Prostate gland (tissue), 2 donors: ENCODE data around the gene SREBF2. TPM values are rescaled to one million over a fixed set of nuclear protein-coding genes. Genes with fewer than 3 reads are reported as not detected.

Experiments used
- DNase-seq: peaks from one replicate; pipeline ENCODE4 v3.0.0-alpha.2; 2019; ENCODE audit warnings: low spot score
- H3K27ac ChIP-seq, 2 donors: fragments of 200-600 bp; sonication (generic); 2 replicates each; pipeline ENCODE4 v1.5.1; 2017 to 2019
- H3K27me3 ChIP-seq: fragments of 200-600 bp; sonication (generic); replicated peaks from 2 replicates; pipeline ENCODE4 v1.5.1; 2019; ENCODE audit not compliant: insufficient read depth
- H3K36me3 ChIP-seq, 2 donors: fragments of 200-600 bp; sonication (generic); 1 replicate in 1 of 2; 2 replicates in 1 of 2; pipeline versions ENCODE4 v1.5.1 to v1.8.1; 2017 to 2019
- H3K4me1 ChIP-seq: fragments of 200-600 bp; sonication (generic); replicated peaks from 2 replicates; pipeline ENCODE4 v1.5.1; 2019
- H3K4me3 ChIP-seq, 2 donors: fragments of 200-600 bp; sonication (generic); 2 replicates each; pipeline ENCODE4 v1.5.1; 2017 to 2019
- H3K9me3 ChIP-seq: fragments of 200-600 bp; sonication (generic); 2 replicates; pipeline ENCODE4 v1.5.1; 2017
- POLR2A ChIP-seq: fragments of 450-650 bp; IDR thresholded peaks from one replicate; pipeline ENCODE4 v1.6.1; 2016; ENCODE audit warnings: antibody characterized with exemption, mild to moderate bottlenecking
- POLR2AphosphoS5 ChIP-seq: sonication (generic); formaldehyde crosslinking; IDR thresholded peaks from one replicate; pipeline ENCODE4 v1.6.1; 2017; ENCODE audit warnings: antibody characterized with exemption
- WGBS: methylation state at CpG from one replicate; pipeline ENCODE4 v1.1.5; 2018; 5-methylcytosine and 5-hydroxymethylcytosine counted together
- intact Hi-C: fragments of 100-400 bp; cut with DNase I; formaldehyde crosslinking; loops from one replicate; pipeline ENCODE4 v1.14.2; 2022
- total RNA-seq, 2 donors: library from RNA; depleted of rRNA; stranded (reverse); fragments of >200 nt; gene quantifications; one replicate each; pipeline ENCODE4 v1.1.0, GENCODE V29; 2016
- TF ChIP-seq, protein P1 (sequence below), 4 experiments: fragments of 200-600 bp in 2 of 4; fragments of 450-650 bp in 2 of 4; sonication (generic) in 2 of 4; IDR thresholded peaks; 1 replicate in 3 of 4; 2 replicates in 1 of 4; pipeline ENCODE4 v1.5.1; 2016 to 2019; ENCODE audit warnings: antibody characterized with exemption in 4 of 4, mild to moderate bottlenecking in 2 of 4, moderate library complexity in 2 of 4

Gene SREBF2
- total RNA-seq, 2 donors from 2014 or later, result 62.7 to 128 TPM

DNA sequence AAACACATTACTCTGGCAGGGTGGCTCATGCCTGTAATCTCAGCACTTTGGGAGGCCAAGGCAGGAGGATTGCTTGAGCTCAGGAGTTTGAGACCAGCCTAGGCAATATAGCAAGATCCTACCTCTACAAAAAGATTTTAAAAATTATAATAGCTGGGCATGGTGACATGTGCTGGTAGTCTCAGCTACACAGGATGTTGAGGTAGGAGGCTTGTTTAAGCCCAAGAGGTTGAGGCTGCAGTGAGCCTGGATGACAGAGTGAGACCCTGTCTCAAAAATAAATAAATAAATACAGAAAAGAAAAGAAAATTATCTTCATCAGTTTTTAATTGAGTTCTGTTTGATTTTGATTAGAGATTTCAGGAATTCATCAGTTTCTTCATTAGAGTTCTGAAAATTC lies 27.3 kb upstream of the SREBF2 start:
- no peak for TF ChIP-seq POLR2AphosphoS5
- no peaks in the 10 kb centered on the region for H3K27me3 ChIP-seq
- H3K4me3 ChIP-seq, result no peak overlapping the region
- H3K9me3 ChIP-seq, result no peaks in the 10 kb centered on the region
- no peaks in the 10 kb centered on the region for H3K4me1 ChIP-seq
- intact Hi-C loops, result no loop called here
- no peak overlapping the region for H3K27ac ChIP-seq
- no peaks in the 10 kb centered on the region for H3K36me3 ChIP-seq
- no peak for DNase-seq

DNA sequence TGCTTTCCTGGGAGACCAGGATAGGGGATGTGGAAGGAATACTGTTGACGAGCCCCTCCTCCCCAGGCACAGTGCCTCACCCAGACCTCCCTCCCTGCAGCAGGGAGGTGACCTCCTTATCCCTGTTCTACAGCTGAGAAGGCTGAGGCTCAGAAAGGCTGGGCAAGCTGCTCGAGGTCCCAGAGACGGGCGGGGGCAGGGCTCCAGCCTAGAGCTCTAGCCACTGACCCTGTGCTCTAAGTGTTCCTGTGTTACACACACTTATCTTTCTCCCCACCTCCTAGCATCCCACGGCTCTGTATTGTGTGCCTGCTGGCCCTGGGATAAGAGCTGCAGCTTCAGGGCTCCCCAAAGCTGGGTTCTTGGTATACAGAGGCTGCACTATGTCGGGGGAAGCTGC lies 24.5 kb upstream of the SREBF2 start:
- Histone ChIP-seq H3K9me3 (no peaks in the 10 kb centered on the region), H3K36me3 (no peaks in the 10 kb centered on the region), H3K27me3 (no peaks in the 10 kb centered on the region), H3K27ac (no peak overlapping the region), H3K4me3 (no peak overlapping the region), H3K4me1 (no peaks in the 10 kb centered on the region)
- WGBS, result 85% methylated on average over 6 of the region's 6 CpGs
- TF ChIP-seq, protein P1, sequence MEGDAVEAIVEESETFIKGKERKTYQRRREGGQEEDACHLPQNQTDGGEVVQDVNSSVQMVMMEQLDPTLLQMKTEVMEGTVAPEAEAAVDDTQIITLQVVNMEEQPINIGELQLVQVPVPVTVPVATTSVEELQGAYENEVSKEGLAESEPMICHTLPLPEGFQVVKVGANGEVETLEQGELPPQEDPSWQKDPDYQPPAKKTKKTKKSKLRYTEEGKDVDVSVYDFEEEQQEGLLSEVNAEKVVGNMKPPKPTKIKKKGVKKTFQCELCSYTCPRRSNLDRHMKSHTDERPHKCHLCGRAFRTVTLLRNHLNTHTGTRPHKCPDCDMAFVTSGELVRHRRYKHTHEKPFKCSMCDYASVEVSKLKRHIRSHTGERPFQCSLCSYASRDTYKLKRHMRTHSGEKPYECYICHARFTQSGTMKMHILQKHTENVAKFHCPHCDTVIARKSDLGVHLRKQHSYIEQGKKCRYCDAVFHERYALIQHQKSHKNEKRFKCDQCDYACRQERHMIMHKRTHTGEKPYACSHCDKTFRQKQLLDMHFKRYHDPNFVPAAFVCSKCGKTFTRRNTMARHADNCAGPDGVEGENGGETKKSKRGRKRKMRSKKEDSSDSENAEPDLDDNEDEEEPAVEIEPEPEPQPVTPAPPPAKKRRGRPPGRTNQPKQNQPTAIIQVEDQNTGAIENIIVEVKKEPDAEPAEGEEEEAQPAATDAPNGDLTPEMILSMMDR (IDR thresholded peaks at IDR 0.05), result no peak
- TF ChIP-seq POLR2A, result no peak
- TF ChIP-seq POLR2AphosphoS5, result no peak
- DNase-seq, result no peak
- intact Hi-C loops, result no loop called here

DNA sequence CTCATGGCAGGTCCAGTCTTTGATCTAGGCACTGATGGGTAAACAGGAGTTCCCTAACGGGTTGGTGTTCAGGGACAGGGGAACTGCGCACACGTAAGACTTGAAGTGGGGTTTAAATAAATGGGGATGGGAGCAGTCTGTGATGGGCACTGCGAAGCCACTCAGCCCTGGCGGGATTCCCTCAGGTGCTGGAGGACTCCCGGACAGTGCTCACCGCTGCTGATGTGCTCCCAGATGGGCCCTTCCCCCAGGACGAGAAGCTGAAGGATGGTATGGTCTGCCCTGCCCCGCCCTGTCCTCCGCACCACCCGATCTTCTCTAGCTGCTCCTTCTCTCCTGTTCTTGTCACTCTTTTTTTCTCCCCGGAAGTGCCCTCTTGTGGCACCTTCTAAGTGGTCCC lies 22.9 kb upstream of the SREBF2 start:
- intact Hi-C loops, result no loop called here
- no peak for DNase-seq
- Histone ChIP-seq H3K9me3 (no peaks in the 10 kb centered on the region), H3K27ac (no peak overlapping the region), H3K36me3 (no peaks in the 10 kb centered on the region), H3K27me3 (no peaks in the 10 kb centered on the region), H3K4me3 (no peak overlapping the region), H3K4me1 (no peaks in the 10 kb centered on the region)
- TF ChIP-seq, protein P1 (IDR thresholded peaks at IDR 0.05), result no peak
- TF ChIP-seq POLR2AphosphoS5 (no peak), POLR2A (no peak)
- WGBS, result 91% methylated on average over 12 of the region's 12 CpGs

DNA sequence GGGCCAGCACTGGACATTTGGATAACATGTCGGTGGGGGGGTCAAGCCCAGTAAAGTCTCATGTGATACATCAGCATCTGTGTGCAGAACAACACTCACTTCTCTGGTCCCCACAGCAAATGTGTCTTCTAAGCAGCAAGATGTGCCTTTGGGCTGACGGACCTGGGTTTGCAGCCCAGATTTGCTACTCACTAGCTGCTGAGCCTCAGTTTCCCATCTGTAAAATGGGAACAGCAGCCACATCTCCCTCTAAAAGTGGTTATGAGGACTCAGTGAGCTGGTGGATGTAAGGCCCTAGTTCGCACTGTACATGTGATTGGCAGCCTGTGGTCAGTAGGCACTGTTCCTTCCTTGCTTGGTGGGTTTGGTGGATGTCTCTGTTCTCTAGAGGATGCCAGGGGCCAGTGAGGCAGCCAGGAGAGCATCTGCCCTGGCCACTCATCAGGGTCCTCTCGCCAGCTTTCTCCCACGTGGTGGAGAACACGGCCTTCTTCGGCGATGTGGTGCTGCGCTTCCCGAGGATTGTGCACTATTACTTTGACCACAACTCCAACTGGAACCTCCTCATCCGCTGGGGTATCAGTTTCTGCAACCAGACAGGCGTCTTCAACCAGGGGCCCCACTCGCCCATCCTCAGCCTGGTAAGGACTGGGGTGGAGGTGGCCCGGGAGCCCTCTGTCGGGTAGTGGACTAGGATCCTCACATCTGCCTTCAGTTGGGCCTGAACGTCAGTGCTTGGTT lies 19.9 kb upstream of the SREBF2 start:
- Histone ChIP-seq H3K36me3 (no peaks in the 10 kb centered on the region), H3K4me3 (no peak overlapping the region), H3K27me3 (no peaks in the 10 kb centered on the region), H3K9me3 (no peaks in the 10 kb centered on the region), H3K27ac (no peak overlapping the region), H3K4me1 (no peaks in the 10 kb centered on the region)
- TF ChIP-seq, protein P1 (IDR thresholded peaks at IDR 0.05), result no peak
- no peak for TF ChIP-seq POLR2A
- TF ChIP-seq POLR2AphosphoS5, result no peak
- 94% methylated on average over 16 of the region's 16 CpGs for WGBS
- intact Hi-C loops, result no loop called here
- DNase-seq, result no peak

DNA sequence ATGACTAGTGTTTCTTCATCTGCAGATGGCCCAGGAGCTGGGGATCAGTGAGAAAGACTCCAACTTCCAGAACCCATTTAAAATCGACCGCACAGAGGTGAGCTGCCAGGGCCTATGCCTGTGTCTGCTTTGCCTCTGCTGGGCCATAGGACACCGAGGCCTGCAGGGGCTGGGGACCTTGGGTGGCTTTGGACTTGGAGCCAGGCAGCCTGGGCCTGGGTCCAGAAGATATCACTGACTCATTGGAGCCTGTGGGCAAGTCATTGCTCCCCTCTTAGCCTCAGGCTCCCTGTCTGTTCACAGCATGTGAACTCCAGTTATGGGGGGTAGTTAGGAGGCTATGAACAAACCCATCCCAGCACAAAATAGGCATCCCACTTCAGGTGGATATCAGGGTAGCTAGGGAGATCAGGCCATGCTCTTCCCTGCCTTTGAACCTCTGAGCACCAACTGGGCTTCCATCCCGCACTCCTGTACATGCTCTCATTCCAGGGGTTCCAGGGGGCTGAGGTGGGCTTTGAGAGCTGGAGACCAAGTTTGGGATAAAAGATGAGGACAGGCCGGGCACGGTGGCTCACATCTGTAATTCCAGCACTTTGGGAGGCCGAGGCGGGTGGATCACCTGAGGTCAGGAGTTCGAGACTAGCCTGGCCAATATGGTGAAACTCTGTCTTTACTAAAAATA lies 19.0 kb upstream of the SREBF2 start:
- intact Hi-C loops, result no loop called here
- 97% methylated on average over 9 of the region's 9 CpGs for WGBS
- no peak for TF ChIP-seq POLR2AphosphoS5
- no peak for TF ChIP-seq POLR2A
- TF ChIP-seq, protein P1 (IDR thresholded peaks at IDR 0.05), result no peak
- Histone ChIP-seq H3K4me3 (no peak overlapping the region), H3K4me1 (no peaks in the 10 kb centered on the region), H3K27ac (no peak overlapping the region), H3K27me3 (no peaks in the 10 kb centered on the region), H3K9me3 (no peaks in the 10 kb centered on the region), H3K36me3 (no peaks in the 10 kb centered on the region)
- DNase-seq, result no peak
